Measurements from ENCODE around the gene CNTNAP2.

The CNTNAP2 gene

DNA sequence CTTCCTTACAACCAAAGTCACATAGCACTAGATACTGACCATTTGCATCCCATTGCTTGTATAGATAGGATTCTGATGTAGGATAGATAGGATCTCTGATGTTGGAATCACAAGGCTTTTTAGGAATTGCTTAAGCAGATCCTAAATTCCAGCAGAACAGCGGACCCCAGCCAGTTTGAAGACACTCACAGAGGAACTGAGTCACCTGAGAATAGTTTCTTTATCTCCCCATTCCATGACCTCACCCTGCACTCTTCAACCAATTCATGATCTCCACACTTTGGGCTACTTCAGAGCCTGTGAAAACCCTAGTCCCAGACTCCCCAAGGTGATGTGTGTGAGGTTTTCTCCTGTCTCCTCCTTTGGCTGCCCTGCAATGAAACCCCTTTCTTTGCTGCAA lies 179.4 kb downstream of the CNTNAP2 start:
- no peak for DNase-seq (ENCODE audit: low spot score)

DNA sequence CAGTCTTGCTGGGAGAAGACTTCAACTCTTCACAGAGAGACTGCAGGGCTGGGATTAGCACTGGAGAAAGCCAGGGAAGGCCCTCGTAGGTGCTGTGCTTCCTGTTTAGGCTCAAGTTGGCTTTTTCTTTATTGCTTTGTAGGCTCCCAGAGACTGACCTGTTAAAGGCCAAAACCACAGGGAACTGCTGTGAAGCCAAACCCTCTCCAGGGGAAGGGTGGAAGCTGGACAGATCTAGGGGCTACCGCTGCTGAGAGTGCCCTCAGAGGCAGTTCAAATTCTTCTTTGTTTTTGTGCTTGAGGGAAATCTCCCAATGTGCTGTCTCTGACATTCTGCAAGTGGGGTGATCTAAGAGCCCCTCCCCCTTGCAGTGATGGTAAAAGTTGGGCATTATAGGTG lies 198.4 kb downstream of the CNTNAP2 start:
- no peak for DNase-seq (ENCODE audit: low spot score)

DNA sequence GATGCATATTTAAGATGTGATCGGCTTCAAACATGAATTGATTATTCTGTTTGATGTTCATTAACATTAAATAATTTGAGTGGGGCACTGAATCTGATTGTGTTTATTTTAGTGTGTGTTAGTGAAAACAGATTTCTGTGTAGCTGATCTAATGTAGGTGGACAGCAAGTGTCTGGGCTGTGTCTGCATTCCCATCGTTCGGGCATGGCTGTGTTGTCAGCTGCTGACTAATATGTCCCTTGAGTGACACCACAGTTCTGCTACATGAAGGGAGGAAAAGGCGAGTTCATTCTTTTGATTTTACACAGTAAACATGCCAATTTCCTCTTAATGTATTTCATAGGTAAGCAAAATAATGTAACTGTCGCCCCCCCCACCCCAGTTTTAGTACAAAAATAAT lies 203.0 kb downstream of the CNTNAP2 start:
- no peak for DNase-seq (ENCODE audit: low spot score)

DNA sequence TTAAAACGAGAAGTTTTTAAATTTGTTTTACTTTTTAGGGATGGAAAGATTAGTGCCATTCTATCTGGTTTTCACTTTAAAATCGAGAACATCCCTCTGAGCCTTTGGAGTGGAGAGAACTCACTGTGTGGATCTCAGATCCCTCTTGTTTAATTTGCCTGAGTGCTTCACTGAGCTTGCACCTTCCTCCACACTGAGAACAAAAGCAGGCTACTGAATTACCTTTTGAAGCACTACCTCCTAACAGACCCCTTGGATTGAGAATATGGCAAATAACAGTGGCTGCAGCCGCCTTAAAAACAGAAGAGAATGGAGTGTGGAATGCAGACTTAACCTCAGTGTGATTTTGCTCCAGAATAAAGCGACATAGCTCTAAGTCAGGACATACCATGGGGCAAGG lies 204.7 kb downstream of the CNTNAP2 start:
- DNase-seq (ENCODE audit: low spot score) = no peak

- no peak for DNase-seq (ENCODE audit: low spot score)
Measured at GRCh38 chr7:146331369-146331768, 214.8 kb downstream of the CNTNAP2 start.

DNA sequence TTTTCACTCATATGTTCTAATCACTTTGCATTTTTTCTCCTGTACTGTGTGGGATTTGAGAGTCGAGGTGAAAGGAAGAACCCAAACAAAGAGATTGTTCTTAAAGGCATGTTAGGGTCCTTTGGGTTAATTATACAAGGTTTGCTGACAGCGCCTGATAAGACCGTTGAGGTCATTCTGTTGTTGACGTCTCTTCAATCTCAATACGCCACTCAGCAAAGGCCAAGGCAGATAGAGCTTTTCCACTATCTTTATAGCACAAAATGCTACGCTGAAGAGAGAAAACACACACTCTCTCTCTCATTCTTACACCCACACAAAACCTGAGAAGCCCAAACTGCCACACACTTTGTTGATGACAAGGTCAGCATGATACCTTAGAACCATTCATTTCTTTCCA lies 228.7 kb downstream of the CNTNAP2 start:
- no peak for DNase-seq (ENCODE audit: low spot score)

GRCh38 chr7:146346096-146346495 lies 229.5 kb downstream of the CNTNAP2 start:
- no peak for DNase-seq (ENCODE audit: low spot score)

DNA sequence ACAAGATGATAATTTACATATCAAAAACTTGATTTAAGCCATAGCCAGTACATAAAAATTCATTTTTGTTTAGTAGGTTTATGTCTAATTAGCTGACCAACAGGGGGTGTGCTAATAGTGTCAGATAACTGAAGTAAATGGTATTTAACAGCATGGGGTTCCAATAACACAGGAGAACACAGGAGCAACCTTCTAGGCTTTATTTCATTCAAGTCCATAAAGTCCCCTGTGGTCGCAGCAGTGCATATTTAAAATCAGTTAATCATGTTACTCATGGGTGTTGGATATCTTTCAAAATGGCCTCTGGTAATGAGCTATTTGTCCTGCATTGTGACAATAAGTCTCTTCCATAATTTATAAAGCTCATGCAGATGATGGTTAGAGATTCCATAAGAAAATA lies 238.6 kb downstream of the CNTNAP2 start:
- DNase-seq (ENCODE audit: low spot score) = no peak

GRCh38 chr7:146359176-146359575 lies 242.6 kb downstream of the CNTNAP2 start:
- DNase-seq (ENCODE audit: low spot score) = no peak

DNA sequence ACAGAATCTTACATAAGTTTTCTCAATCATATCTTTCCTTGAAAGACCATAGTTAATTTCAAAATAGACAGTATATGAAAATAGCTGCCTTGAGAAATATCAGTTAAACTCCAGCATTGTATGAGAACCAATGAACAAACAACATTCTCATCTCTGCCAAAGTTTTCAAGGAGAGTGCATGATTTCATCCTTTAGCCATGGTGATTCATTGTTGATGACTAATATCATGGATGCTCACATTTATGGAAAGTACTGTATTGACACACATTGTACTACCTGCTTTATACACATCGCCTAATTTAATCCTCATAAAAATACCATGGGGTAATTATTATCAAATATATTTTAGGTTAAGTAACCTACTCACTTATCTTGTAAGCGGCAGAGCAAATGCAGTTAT lies 250.3 kb downstream of the CNTNAP2 start:
- no peak for DNase-seq (ENCODE audit: low spot score)

DNA sequence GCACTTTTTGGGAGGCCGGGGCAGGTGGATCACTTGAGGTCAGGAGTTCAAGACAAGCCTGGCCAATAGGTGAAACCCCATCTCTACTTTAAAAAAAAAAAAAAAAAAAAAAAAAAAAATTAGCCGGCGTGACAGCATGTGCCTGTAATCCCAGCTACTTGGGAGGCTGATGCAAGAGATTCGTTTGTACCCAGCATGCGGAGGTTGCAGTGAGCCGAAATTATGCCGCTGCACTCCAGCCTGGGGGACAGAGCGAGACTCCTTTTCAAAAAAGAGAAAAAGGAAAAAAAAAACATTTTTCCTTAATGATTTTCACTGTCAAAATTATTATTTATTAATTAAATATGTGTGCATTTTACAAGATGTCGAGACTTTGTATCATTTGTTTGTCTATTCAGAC lies 253.6 kb downstream of the CNTNAP2 start:
- no peak for DNase-seq (ENCODE audit: low spot score)

GRCh38 chr7:146375170-146375569 lies 258.6 kb downstream of the CNTNAP2 start:
- DNase-seq (ENCODE audit: low spot score) = no peak

- DNase-seq (ENCODE audit: low spot score) = no peak
Measured at GRCh38 chr7:146378196-146378595, 261.6 kb downstream of the CNTNAP2 start.

DNA sequence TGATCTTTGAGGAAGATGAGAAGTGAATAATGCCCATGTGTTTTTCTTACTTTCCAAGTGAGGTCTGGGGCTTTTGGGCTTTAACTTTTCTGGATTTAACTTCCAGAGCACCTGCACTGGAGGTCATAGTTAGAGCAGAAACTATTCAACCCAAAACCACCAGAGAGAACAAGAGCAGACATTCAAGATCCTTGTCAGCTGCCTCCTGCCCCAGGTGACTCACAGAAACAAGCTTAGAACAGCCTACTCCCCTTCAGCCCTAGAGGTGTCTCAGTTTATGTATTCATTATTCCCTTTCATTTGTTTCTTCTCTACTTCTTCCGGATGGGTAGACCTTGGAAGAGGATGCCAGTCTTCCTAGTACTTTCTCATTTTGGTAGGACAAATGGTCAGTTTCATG lies 270.5 kb downstream of the CNTNAP2 start:
- DNase-seq (ENCODE audit: low spot score) = no peak

DNA sequence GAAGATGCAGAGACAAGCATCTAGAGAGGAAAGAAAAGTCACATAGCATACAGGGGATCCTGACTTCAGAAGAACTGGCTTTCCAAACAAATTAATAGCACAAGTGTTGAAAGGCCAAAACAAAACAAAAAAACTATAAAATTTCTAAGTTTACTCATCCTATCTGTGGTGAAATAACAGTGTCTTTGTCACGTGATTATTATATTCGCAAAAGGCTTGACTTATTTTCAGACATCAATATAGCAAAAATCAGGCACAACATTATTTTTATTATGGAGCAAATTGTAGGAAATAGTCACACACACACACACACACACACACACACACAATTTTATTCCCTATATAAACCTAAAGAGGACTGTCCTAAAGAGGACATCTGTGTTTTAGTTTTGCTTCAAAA lies 272.3 kb downstream of the CNTNAP2 start:
- DNase-seq (ENCODE audit: low spot score) = no peak

GRCh38 chr7:146393346-146393745 lies 276.7 kb downstream of the CNTNAP2 start:
- DNase-seq (ENCODE audit: low spot score) = no peak

DNA sequence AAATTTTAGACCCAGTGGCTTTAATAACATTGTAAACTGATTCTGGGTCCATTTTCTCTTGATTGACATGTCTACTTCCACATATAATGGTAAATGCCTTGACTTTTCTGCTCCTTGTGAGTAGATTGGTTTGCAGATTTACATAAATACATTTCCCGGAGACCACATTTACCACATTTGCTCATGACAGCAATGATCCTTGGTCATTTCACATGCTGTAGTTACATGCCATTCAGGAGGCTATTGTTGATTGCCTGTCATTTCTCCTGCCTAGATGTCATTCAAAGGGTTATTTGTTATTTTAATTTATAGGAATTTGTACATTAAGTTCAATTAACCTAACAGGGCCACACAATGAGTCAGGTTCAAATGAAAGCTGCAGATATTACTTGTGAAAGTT lies 280.5 kb downstream of the CNTNAP2 start:
- no peak for DNase-seq (ENCODE audit: low spot score)

- DNase-seq (ENCODE audit: low spot score) = no peak
Measured at GRCh38 chr7:146401939-146402338, 285.3 kb downstream of the CNTNAP2 start.

- no peak for DNase-seq (ENCODE audit: low spot score)
Measured at GRCh38 chr7:146405737-146406136, 289.1 kb downstream of the CNTNAP2 start.

DNA sequence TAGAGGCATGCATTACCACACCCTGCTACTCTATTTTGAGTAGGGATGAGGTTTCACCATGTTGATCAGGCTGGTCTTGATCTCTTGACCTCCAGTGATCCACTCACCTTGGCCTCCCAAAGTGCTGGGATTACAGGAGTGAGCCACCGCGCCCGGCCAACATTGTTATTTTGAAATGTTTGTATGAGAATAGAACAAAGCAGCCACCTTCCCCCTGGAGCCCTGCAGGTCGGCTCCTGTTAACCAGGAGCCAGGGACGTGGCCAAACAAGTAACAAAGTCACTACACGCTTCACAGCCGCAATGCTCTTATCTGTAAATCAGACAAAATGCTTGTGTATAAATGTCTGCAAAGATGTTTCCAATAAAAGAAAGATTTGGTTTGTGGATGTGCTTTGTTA lies 295.4 kb downstream of the CNTNAP2 start:
- no peak for DNase-seq (ENCODE audit: low spot score)

DNA sequence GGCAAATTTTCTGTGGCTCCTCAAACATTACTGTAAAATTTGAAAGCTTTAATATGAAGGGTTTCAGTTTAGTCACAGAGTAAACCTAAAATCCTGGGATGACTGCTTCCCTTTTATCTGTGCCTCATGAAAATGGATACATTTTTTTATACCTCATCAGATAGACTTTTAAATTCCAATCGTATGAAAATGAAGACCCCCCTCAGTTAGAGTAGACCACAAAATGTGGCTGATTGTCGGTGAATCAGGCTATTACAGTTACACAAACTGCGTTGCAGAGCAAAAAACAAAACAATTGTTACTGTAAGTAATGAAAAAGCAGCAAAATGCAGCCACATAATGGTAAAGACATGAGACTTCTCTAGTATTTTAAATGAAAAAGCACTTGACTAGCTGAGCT lies 296.2 kb downstream of the CNTNAP2 start:
- no peak for DNase-seq (ENCODE audit: low spot score)

- DNase-seq (ENCODE audit: low spot score) = no peak
Measured at GRCh38 chr7:146414373-146414772, 297.8 kb downstream of the CNTNAP2 start.

GRCh38 chr7:146414937-146415336 lies 298.3 kb downstream of the CNTNAP2 start:
- DNase-seq (ENCODE audit: low spot score) = no peak

- no peak for DNase-seq (ENCODE audit: low spot score)
Measured at GRCh38 chr7:146417176-146417575, 300.6 kb downstream of the CNTNAP2 start.

- no peak for DNase-seq (ENCODE audit: low spot score)
Measured at GRCh38 chr7:146423446-146423845, 306.8 kb downstream of the CNTNAP2 start.

All from AG20443 (cell line).